HepG2 (cell line): ENCODE data around the gene ZNF430. TPM values are rescaled to one million over a fixed set of nuclear protein-coding genes. Genes with fewer than 3 reads are reported as not detected.
"Not testable (repeated sequence)": the region's sequence is repeated elsewhere in the genome, so short reads cannot be mapped to it uniquely, and the experiment has no call there.

Experiments
- ATAC-seq: fragments of 200-7000 bp; cut with Tn5 transposase; 3 replicates; pipeline ENCODE4 v1.9.1; 2020; ENCODE audit warnings: mild to moderate bottlenecking, moderate library complexity
- BruUV-seq: library from RNA; stranded (reverse); fragments of 400-500 nt; replicated peaks from 2 replicates; lab custom pipeline; 2021; lab: Mats Ljungman, UMichigan
- CTCF ChIA-PET: fragments of 300-600 bp; formaldehyde crosslinking; extraction: SDS; loops from one replicate; lab custom pipeline; 2021; ENCODE audit warnings: low total read pairs, inconsistent platforms, low intra/inter-chr PET ratio; lab: Yijun Ruan, JAX
- POLR2A ChIA-PET: fragments of 350-600 bp; sonication (Branson Sonifier 250); formaldehyde crosslinking; loops from one replicate; lab custom pipeline; 2020; ENCODE audit warnings: antibody characterized with exemption, inconsistent platforms; lab: Yijun Ruan, JAX
- DNase-seq: peaks from one replicate; pipeline ENCODE4 v3.0.0-alpha.2; 2015; ENCODE audit warnings: low spot score
- FAIRE-seq: peaks from 3 replicates; lab custom pipeline; 2011; peaks lifted over from hg19 to GRCh38; lab: Jason Lieb, UNC
- H2AFZ ChIP-seq: one replicate; pipeline ENCODE4 v1.6.1; 2011; ENCODE audit warnings: low read length, inconsistent platforms
- H3K27ac ChIP-seq: fragments of 300-600 bp; 3 replicates; pipeline ENCODE4 v1.8.0; 2011; ENCODE audit warnings: mixed run types, mild to moderate bottlenecking, mixed read lengths, low read length, inconsistent platforms; ENCODE audit not compliant: insufficient read depth; ENCODE audit errors: extremely low read length
- H3K27me3 ChIP-seq, 2 experiments: fragments of 200-600 bp in 1 of 2; 2 replicates in 1 of 2; 3 replicates in 1 of 2; pipeline versions ENCODE4 v1.6.0 to v1.8.0; 2011; ENCODE audit warnings: low read length in 2 of 2, mild to moderate bottlenecking in 2 of 2, moderate library complexity in 2 of 2, inconsistent platforms in 1 of 2; ENCODE audit not compliant: insufficient read depth in 2 of 2, control insufficient read depth in 1 of 2
- H3K36me3 ChIP-seq, 2 experiments: fragments of 200-600 bp in 1 of 2; replicated peaks in 1 of 2; 2 replicates in 1 of 2; 3 replicates in 1 of 2; pipeline versions ENCODE4 v1.5.1 to v1.8.0; 2011; ENCODE audit warnings: low read length in 2 of 2, inconsistent platforms in 1 of 2; ENCODE audit not compliant: insufficient read depth in 2 of 2, control insufficient read depth in 1 of 2
- H3K4me1 ChIP-seq: 2 replicates; pipeline ENCODE4 v1.5.1; 2012; ENCODE audit warnings: low read length, inconsistent platforms; ENCODE audit not compliant: insufficient read depth
- H3K4me2 ChIP-seq: 2 replicates; pipeline ENCODE4 v1.6.0; 2011; ENCODE audit warnings: low read depth, low read length, inconsistent platforms
- H3K4me3 ChIP-seq, 3 experiments: fragments of 200-600 bp in 1 of 3; sonication (generic), shearing (Covaris generic) in 1 of 3; replicated peaks in 1 of 3; 2 replicates each; pipeline ENCODE4 v1.5.1; 2011 to 2016; ENCODE audit warnings: low read length in 3 of 3, inconsistent platforms in 2 of 3, low read depth in 2 of 3, mild to moderate bottlenecking in 2 of 3, control low read depth in 1 of 3, mixed read lengths in 1 of 3; ENCODE audit not compliant: insufficient read depth in 1 of 3
- H3K79me2 ChIP-seq: one replicate; pipeline ENCODE4 v1.6.1; 2011; ENCODE audit warnings: low read length, inconsistent platforms; ENCODE audit not compliant: insufficient read depth
- H3K9ac ChIP-seq: 2 replicates; pipeline ENCODE4 v1.6.0; 2011; ENCODE audit warnings: mild to moderate bottlenecking, low read depth, low read length, inconsistent platforms; ENCODE audit not compliant: insufficient read depth
- H3K9me3 ChIP-seq: 2 replicates; pipeline ENCODE4 v1.5.1; 2012; ENCODE audit warnings: mild to moderate bottlenecking, low read length
- H4K20me1 ChIP-seq: 2 replicates; pipeline ENCODE4 v1.6.0; 2011; ENCODE audit warnings: inconsistent platforms, mild to moderate bottlenecking, low read length, moderate library complexity; ENCODE audit not compliant: insufficient read depth
- GABPA ChIP-seq, 2 experiments: IDR thresholded peaks; 2 replicates each; pipeline ENCODE4 v1.6.1; 2011 to 2016; ENCODE audit warnings: low read depth in 2 of 2, low read length in 1 of 2, missing biosample characterization in 1 of 2, missing genetic modification characterization in 1 of 2
- GABPB1 ChIP-seq: IDR thresholded peaks from 2 replicates; pipeline ENCODE4 v1.6.1; 2016; ENCODE audit warnings: mild to moderate bottlenecking, missing genetic modification reagents, moderate library complexity, missing compliant biosample characterization
- MAFK ChIP-seq, 2 experiments: IDR thresholded peaks in 1 of 2; conservative IDR thresholded peaks in 1 of 2; 2 replicates each; pipeline ENCODE4 v1.6.1; 2011; ENCODE audit warnings: improper control_type of control experiment in 2 of 2, low read length in 2 of 2
- NFYB ChIP-seq: sonication (generic); formaldehyde crosslinking; IDR thresholded peaks from 2 replicates; pipeline ENCODE4 v1.4.0; 2020; ENCODE audit warnings: missing genetic modification reagents
- NFYC ChIP-seq: IDR thresholded peaks from 2 replicates; pipeline ENCODE4 v1.6.1; 2016; ENCODE audit warnings: missing genetic modification reagents, missing compliant biosample characterization
- PBX2 ChIP-seq: IDR thresholded peaks from 2 replicates; pipeline ENCODE4 v1.6.1; 2016; ENCODE audit warnings: control low read depth
- PRDM10 ChIP-seq: sonication (generic); formaldehyde crosslinking; IDR thresholded peaks from 2 replicates; pipeline ENCODE4 v1.4.0; 2020; ENCODE audit warnings: low read depth, missing genetic modification reagents
- SP2 ChIP-seq: sonication (generic); formaldehyde crosslinking; IDR thresholded peaks from 2 replicates; pipeline ENCODE4 v1.5.1; 2020; ENCODE audit warnings: mild to moderate bottlenecking, missing genetic modification reagents
- ZBTB39 ChIP-seq: sonication (generic); formaldehyde crosslinking; IDR thresholded peaks from 2 replicates; pipeline ENCODE4 v1.5.0; 2020; ENCODE audit warnings: missing genetic modification reagents
- ZNF317 ChIP-seq: sonication (generic); formaldehyde crosslinking; IDR thresholded peaks from 2 replicates; pipeline ENCODE4 v1.5.0; 2020; ENCODE audit warnings: mild to moderate bottlenecking, missing genetic modification reagents
- WGBS: methylation state at CpG from one replicate; pipeline ENCODE4 v1.1.6; 2017; ENCODE audit warnings: low lambda C conversion rate; 5-methylcytosine and 5-hydroxymethylcytosine counted together
- in situ Hi-C: cut with HindIII; loops from 2 replicates; pipeline ENCODE4 v1.10.0; 2017; ENCODE audit warnings: low pct_unique_long_range_greater_than_20kb; ENCODE audit not compliant: extremely low pct_ligation_motif_present
- intact Hi-C: fragments of 100-400 bp; cut with micrococcal nuclease; formaldehyde crosslinking; loops from one replicate; pipeline ENCODE4 v1.10.0; 2022; ENCODE audit not compliant: unreplicated experiment
- polyA plus RNA-seq, 8 experiments: library from polyadenylated mRNA; depleted of rRNA in 3 of 8; stranded (reverse) in 7 of 8; unstranded in 1 of 8; fragments of >200 nt; fragmentation: Illumina TruSeq in 4 of 8; extraction: Trizol in 4 of 8; gene quantifications; 2 replicates each; pipeline versions ENCODE4 v1.2.1 to v1.2.3, GENCODE V29; 2011 to 2016; ENCODE audit warnings: low read depth in 4 of 8, missing spikeins in 1 of 8, mixed read lengths in 1 of 8; ENCODE audit not compliant: insufficient read depth in 1 of 8
- total RNA-seq, 5 experiments: library from RNA; depleted of rRNA; stranded (reverse); fragments of >200 nt; fragmentation: Illumina TruSeq; extraction: Trizol; gene quantifications; 2 replicates each; pipeline ENCODE4 v1.2.3, GENCODE V29; 2016; ENCODE audit warnings: low read depth in 1 of 5

ZNF430 gene
- total and polyA plus RNA-seq, 2 of the 13 experiments (the other 11 are each of a cell fraction or from before 2014, with no cell fraction given) = 4.1 to 6.9 TPM

GRCh38 chr19:20992788-20993187 lies 27.7 kb upstream of the ZNF430 start:
- peak; percentile 92 for TF ChIP-seq ZNF317 (CRISPR knock-in tag)
- H3K9ac ChIP-seq, in situ Hi-C loops, BruUV-seq, H3K79me2 ChIP-seq, H3K27ac ChIP-seq, H3K4me2 ChIP-seq, H3K4me1 ChIP-seq, intact Hi-C loops, DNase-seq, H4K20me1 ChIP-seq, POLR2A ChIA-PET, H3K36me3 ChIP-seq, ATAC-seq, H3K4me3 ChIP-seq, CTCF ChIA-PET, FAIRE-seq, H2AFZ ChIP-seq, H3K27me3 ChIP-seq: not testable (repeated sequence)
- WGBS = 16% methylated on average over 2 of the region's 2 CpGs
- peaks cover 12% of the 10 kb centered on the region; the same call in 1 of the 2 replicates for H3K9me3 ChIP-seq

- H3K4me3 ChIP-seq = no peak overlapping the region
- no peaks in the 10 kb centered on the region for H3K36me3 ChIP-seq
- no peak overlapping the region for H3K4me2 ChIP-seq
- FAIRE-seq (no peak), ATAC-seq (peak; percentile 57), DNase-seq (no peak)
- no peaks in the 10 kb centered on the region for H3K79me2 ChIP-seq
- no peaks in the 10 kb centered on the region for H3K4me1 ChIP-seq
- intact Hi-C loops = no loop called here
- ChIA-PET CTCF (no interaction called here), POLR2A (no interaction called here)
- H3K9ac ChIP-seq = no peak overlapping the region
- H3K27me3 ChIP-seq = no peaks in the 10 kb centered on the region
- no peak overlapping the region for H2AFZ ChIP-seq
- no TSS peak for BruUV-seq
- WGBS = 57% methylated on average over 16 of the region's 29 CpGs
- H4K20me1 ChIP-seq = no peaks in the 10 kb centered on the region
- H3K27ac ChIP-seq = no peak overlapping the region
- in situ Hi-C loops = no loop called here
- peak; percentile 73 for TF ChIP-seq NFYB (CRISPR knock-in tag)
- TF ChIP-seq PRDM10 = no peak
- 0 out of 4 replicates have a peak, but pooled peaks of 1 of the 2 experiments have one; percentile 12 for TF ChIP-seq MAFK (conservative IDR thresholded peaks at IDR 0.05 in 1 of 2, IDR thresholded peaks at IDR 0.05 in 1 of 2; ENCODE audit: low read length in 2 of 2)
- no peak for TF ChIP-seq ZBTB39
- peak; percentile 37; the same call in 1 of the 2 replicates for TF ChIP-seq SP2 (CRISPR knock-in tag)
- TF ChIP-seq GABPA (IDR thresholded peaks at IDR 0.05; ENCODE audit: low read depth, low read length) = no peak
- TF ChIP-seq GABPA (CRISPR knock-in tag; IDR thresholded peaks at IDR 0.05; ENCODE audit: low read depth) = peak; percentile 30; the same call in 1 of the 2 replicates
- peak; percentile 64 for TF ChIP-seq GABPB1 (CRISPR knock-in tag)
- TF ChIP-seq NFYC (CRISPR knock-in tag) = peak; percentile 63
- TF ChIP-seq PBX2 (CRISPR knock-in tag) = peak; percentile 59
- H3K9me3 ChIP-seq = no peaks in the 10 kb centered on the region
Observed at GRCh38 chr19:20999731-21000352, 20.6 kb upstream of the ZNF430 start.
